ENCODE results near the gene SWI5. TPM values are rescaled to one million over a fixed set of nuclear protein-coding genes. Genes with fewer than 3 reads are reported as not detected.

SWI5 gene
- total RNA-seq, 2 experiments from 2014 or later, result 11.0 to 11.4 TPM

DNA sequence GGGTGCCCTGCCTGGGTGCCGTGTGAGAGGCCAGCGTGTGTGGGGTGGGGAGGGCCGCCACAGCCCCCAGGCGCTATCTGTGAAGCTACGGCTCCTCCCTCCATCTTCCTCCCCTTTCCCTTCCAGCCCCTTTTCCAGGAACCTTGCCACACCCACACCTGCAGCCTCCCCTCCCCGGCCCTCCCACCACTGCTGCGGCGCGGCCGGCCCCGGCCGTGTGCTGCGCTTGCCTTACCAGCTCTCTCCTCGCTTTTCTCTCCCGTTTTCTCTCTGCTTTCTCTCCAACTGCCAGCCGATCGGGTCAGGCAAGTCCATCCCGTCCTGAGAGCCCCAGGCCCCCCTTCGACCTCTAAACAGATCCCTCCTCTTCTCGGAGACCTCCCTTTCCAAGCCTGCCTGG, 21.7 kb upstream of the SWI5 start:
- DNase-seq, result no peak
- Mint-ChIP-seq H3K9me3 (no peaks in the 10 kb centered on the region), H3K4me1 (peaks cover 14% of the 10 kb centered on the region), H3K27me3 (peaks cover 21% of the 10 kb centered on the region), H3K27ac (no peak overlapping the region), H3K36me3 (ENCODE audit: low read depth) (peaks cover 11% of the 10 kb centered on the region), H3K4me3 (no peak overlapping the region)
- CTCF ChIA-PET, result interaction anchor here (0.6 to 1.7 kb wide), 6 partner anchors 9 to 87 kb away, joined by 3 to 8 read pairs (median 5); partner anchors contain the start of genes GOLGA2 and SWI5
- POLR2A ChIA-PET, result interaction anchor here (1.9 kb wide), 1 partner anchor 22 kb away, joined by 4 read pairs; the partner anchor contains the start of genes GOLGA2 and SWI5

DNA sequence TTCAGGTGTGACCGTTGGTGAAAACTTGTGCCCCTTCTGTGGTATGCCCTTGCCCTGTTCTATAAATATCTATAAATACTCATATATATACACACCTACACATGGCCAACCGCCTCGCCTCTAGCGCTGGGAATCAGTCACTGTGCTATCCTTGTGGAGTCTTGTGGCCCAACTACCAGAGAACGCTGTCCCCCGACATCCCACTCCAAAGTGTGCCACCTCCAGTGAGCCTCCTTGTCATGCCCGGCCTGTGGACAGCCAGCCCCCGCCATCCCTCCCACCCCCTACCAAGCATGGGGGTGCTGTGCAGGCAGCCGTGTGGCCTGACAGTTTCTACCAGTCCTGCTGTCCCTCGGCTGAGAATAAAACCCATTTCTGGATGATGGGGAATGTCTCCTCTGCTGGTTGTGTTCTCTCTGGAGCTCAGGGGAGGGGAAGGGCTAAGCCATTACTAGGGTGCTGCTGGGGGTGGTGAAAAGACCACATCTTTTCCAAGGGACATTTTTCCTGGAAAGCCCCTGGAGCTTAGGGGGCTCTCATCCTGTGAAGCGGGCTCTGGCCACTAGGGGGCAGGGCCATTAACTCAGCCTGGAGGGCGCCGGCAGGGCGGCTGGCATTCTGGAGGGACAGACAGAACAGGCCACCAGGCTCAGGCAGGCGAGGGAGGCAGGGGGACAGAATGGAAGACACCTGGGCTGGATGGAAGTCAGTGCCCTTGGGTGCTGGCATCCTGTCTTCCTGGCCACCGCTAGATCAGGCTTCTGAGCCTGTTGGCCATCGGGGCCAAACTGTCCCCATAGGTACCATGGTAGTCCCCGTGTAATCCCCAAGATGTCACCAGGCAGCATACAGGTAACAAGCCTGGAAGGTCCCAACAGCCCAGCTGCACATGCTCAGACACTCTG, 21.0 kb upstream of the SWI5 start:
- no peak overlapping the region for H3K27ac Mint-ChIP-seq
- no peak overlapping the region for H3K4me3 Mint-ChIP-seq
- ChIA-PET POLR2A (interaction anchor here (1.9 kb wide), 1 partner anchor 21 kb away, joined by 4 read pairs; the partner anchor contains the start of genes GOLGA2 and SWI5), CTCF (interaction anchor here (0.6 to 1.7 kb wide), 9 partner anchors 13 to 203 kb away, joined by 3 to 8 read pairs (median 5); partner anchors contain the start of genes GOLGA2 and SWI5)
- H3K36me3 Mint-ChIP-seq (ENCODE audit: low read depth), result peaks cover 13% of the 10 kb centered on the region
- peaks cover 15% of the 10 kb centered on the region for H3K27me3 Mint-ChIP-seq
- no peaks in the 10 kb centered on the region for H3K9me3 Mint-ChIP-seq
- peaks cover 7% of the 10 kb centered on the region for H3K4me1 Mint-ChIP-seq
- peak; percentile 55 for DNase-seq

DNA sequence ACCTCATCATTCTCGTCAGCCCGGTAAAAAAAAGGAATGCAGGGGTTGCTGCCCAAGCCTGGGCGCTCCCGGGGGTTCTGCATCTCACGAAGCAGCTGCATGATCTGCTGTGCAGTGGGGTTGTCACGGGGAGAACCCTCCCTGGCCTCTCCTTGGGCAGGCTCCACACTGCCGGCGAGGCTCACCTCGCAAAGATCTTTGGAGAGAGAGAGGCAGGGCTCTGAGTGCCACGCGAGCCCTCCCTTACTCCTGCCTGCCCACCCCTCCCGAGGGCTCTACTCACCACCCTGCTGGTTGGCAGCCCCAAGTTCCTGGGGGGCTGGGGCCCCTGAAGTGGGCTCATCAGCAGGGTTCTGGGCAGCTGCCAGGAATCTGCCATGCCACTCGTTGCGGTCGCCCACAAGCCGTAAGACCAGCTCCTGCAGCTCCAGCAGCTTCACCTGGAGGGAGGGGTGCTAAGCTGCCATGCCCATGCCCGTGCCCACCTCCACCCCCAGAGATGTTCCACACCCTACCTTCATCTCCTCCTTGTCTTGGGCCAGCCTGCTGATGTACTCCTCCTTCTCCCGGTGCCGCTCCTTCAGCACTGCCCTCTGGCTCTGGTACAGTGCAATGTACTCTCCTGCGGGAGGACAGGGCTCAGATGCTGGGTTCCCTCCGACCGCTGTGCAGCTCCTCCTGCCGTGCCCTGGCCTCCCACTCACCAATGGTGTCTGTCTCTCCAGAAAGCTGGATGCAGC, 18.8 kb upstream of the SWI5 start:
- CTCF ChIA-PET, result no interaction called here
- DNase-seq, result no peak
- no peaks in the 10 kb centered on the region for H3K9me3 Mint-ChIP-seq
- H3K27ac Mint-ChIP-seq, result no peak overlapping the region
- H3K27me3 Mint-ChIP-seq, result peaks cover 2% of the 10 kb centered on the region
- no peak overlapping the region for H3K4me3 Mint-ChIP-seq
- POLR2A ChIA-PET, result no interaction called here
- H3K4me1 Mint-ChIP-seq, result no peaks in the 10 kb centered on the region
- H3K36me3 Mint-ChIP-seq (ENCODE audit: low read depth), result peaks cover 25% of the 10 kb centered on the region

DNA sequence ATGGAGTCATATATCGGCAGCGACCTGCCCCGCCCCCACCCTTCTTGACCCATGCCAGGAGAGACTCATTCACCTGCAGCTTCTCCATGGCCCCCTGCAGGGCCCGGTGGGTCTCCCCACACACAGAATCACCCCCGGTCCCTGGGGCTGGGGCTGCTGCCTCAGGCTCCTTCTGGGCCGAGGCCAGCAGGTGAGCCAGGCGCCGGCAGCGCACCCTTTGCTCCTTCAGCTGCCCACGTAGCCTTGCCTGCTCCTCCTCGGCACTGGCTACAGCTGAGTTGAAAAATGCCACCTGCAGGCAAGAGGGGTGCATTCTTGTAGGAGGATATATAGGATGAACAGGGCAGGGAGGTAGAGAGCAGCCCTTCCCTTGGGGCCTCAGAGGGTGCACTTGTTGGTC, 18.2 kb upstream of the SWI5 start:
- CTCF ChIA-PET, result no interaction called here

DNA sequence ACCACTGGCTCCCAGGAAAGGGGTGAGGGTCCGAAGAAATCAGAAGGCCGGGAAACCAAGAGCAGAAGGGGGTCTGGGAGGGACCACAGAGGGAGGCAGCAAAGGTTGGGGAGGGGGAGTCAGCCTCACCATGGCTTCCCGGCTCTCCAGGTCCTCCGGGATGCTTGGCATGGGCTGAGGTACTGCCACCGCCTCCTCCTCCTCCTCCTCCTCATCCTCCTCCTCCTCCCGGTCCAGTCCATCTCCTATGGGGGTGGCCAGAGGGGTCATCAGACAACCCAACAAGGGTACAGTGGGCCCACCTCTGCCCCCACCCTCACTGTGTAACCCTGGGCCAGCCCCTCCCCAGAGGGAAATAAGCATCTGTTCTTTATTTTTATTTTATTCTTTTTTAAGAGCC, 17.8 kb upstream of the SWI5 start:
- H3K27me3 Mint-ChIP-seq, result no peaks in the 10 kb centered on the region
- CTCF ChIA-PET, result interaction anchor here (2.4 kb wide), 1 partner anchor 8 kb away, joined by 9 read pairs; no protein-coding TSS in a partner anchor
- no peak overlapping the region for H3K27ac Mint-ChIP-seq
- POLR2A ChIA-PET, result no interaction called here
- H3K4me1 Mint-ChIP-seq, result no peaks in the 10 kb centered on the region
- no peak overlapping the region for H3K4me3 Mint-ChIP-seq
- H3K9me3 Mint-ChIP-seq, result no peaks in the 10 kb centered on the region
- peaks cover 33% of the 10 kb centered on the region for H3K36me3 Mint-ChIP-seq (ENCODE audit: low read depth)
- DNase-seq, result no peak

More for the DNA sequence above, 18.2 kb upstream of the SWI5 start:
- POLR2A ChIA-PET, result no interaction called here
- no peak for DNase-seq
- Mint-ChIP-seq H3K36me3 (ENCODE audit: low read depth) (peaks cover 31% of the 10 kb centered on the region), H3K27me3 (no peaks in the 10 kb centered on the region), H3K9me3 (no peaks in the 10 kb centered on the region), H3K4me1 (no peaks in the 10 kb centered on the region), H3K27ac (no peak overlapping the region), H3K4me3 (no peak overlapping the region)

DNA sequence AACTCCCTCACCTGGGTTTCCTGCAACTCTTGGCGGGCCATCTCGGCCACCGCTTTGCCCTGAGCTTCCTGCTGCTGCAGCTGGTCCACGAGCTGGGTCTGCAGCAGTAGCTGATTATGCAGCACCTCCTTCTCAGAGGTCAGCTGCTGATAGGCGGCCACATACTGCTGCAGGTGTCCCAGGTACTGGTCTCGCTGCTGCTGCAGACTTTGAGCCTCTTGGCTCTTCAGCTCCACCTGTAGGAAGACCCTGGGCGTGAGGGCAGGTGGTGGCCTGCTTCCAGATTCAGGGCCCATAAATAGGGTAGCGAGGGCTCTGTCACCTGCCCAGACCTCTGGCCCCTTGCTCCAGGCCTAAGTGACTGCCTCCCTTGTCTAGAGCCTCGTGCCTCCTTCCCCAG, 16.9 kb upstream of the SWI5 start:
- no peak for DNase-seq
- Mint-ChIP-seq H3K27me3 (no peaks in the 10 kb centered on the region), H3K36me3 (ENCODE audit: low read depth) (peaks cover 33% of the 10 kb centered on the region), H3K9me3 (no peaks in the 10 kb centered on the region), H3K4me1 (no peaks in the 10 kb centered on the region), H3K27ac (no peak overlapping the region), H3K4me3 (no peak overlapping the region)
- ChIA-PET CTCF (interaction anchor here (1.2 to 2.4 kb wide), 2 partner anchors 8 to 9 kb away, joined by 3 to 9 read pairs; no protein-coding TSS in a partner anchor), POLR2A (interaction anchor here (1.3 kb wide), 1 partner anchor 17 kb away, joined by 6 read pairs; the partner anchor contains the start of genes GOLGA2 and SWI5)

DNA sequence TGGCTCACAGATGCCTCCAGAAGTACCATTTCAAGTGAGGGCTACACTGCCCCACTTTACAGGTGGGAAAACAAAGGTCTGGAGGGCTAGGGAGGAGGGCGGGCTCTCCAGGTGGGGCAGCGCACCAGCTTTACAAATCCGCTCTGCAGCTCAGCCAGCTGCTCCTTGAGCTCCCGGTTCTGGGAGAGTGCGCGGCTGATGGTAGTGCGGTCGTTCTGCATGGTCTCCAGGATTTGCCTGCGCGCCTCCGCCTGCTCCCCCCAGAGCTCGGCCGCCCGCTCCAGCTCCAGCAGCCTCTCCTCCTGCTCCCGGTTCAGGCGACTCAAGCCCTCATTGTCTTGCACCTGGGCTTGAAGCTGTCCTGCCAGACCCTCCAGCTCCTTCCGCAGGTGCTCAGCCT, 15.7 kb upstream of the SWI5 start:
- Mint-ChIP-seq H3K4me1 (no peaks in the 10 kb centered on the region), H3K27me3 (no peaks in the 10 kb centered on the region), H3K4me3 (no peak overlapping the region), H3K9me3 (no peaks in the 10 kb centered on the region), H3K36me3 (ENCODE audit: low read depth) (peaks cover 41% of the 10 kb centered on the region), H3K27ac (no peak overlapping the region)
- no peak for DNase-seq
- CTCF ChIA-PET, result interaction anchor here (1.2 to 2.4 kb wide), 2 partner anchors 9 to 10 kb away, joined by 3 to 9 read pairs; no protein-coding TSS in a partner anchor
- POLR2A ChIA-PET, result interaction anchor here (1.3 kb wide), 1 partner anchor 16 kb away, joined by 6 read pairs; the partner anchor contains the start of genes GOLGA2 and SWI5

DNA sequence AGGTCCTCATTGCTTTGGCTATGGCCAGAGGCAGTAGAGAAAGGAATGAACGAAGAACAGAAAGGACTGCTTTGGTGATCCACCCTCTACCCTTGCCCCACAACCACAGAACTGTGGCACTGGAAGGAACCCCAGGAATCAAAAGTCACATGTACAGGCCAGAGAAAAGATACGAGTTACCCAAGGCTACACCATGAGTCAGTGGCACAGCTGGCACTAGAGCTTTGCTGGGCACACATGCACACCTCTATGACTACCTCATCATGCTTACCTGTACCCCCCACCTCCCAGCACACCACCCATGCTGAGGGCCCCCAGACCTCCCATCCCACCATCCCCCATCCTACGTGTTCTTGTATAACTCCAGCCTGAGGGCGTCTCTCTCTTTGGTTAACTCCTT, 13.4 kb upstream of the SWI5 start:
- CTCF ChIA-PET, result interaction anchor here (0.6 to 2.5 kb wide), 3 partner anchors 33 to 1475 kb away, joined by 3 to 7 read pairs (median 4); no protein-coding TSS in a partner anchor
- Mint-ChIP-seq H3K4me3 (no peak overlapping the region), H3K27ac (no peak overlapping the region)

DNA sequence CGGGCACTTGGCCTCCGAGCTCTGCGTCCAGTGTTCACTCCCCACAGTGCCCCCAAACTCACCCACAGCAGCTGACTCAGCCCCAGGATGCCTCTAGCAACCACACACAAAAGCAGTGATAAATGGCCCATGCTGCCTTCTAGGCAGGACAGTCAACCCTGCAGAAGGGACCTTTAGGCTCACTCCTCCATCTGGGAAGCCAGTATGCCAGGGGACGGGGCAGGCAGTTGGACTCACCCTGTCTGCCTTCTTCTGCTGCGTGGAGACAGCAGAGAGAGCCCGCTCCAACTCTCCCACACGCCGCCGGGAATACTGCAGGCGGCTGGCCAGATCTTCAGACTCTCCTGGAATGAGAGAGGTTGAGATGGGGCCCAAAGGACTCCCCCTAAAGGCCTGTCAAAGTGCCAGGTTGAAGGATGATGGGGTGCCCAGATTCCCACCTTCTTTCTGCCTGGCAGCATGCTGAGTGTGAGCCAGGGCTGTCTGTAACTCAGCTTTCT, 10.7 kb upstream of the SWI5 start:
- no peak overlapping the region for H3K27ac Mint-ChIP-seq
- H3K4me3 Mint-ChIP-seq, result no peak overlapping the region
- no peaks in the 10 kb centered on the region for H3K27me3 Mint-ChIP-seq
- CTCF ChIA-PET, result interaction anchor here (0.7 kb wide), 1 partner anchor 13 kb away, joined by 3 read pairs; no protein-coding TSS in a partner anchor
- H3K4me1 Mint-ChIP-seq, result no peaks in the 10 kb centered on the region
- DNase-seq, result no peak
- POLR2A ChIA-PET, result no interaction called here
- H3K9me3 Mint-ChIP-seq, result no peaks in the 10 kb centered on the region
- peaks cover 35% of the 10 kb centered on the region for H3K36me3 Mint-ChIP-seq (ENCODE audit: low read depth)

More for the DNA sequence above, 13.4 kb upstream of the SWI5 start:
- Mint-ChIP-seq H3K4me1 (no peaks in the 10 kb centered on the region), H3K9me3 (no peaks in the 10 kb centered on the region), H3K36me3 (ENCODE audit: low read depth) (peaks cover 41% of the 10 kb centered on the region), H3K27me3 (no peaks in the 10 kb centered on the region)
- no peak for DNase-seq
- POLR2A ChIA-PET, result no interaction called here

DNA sequence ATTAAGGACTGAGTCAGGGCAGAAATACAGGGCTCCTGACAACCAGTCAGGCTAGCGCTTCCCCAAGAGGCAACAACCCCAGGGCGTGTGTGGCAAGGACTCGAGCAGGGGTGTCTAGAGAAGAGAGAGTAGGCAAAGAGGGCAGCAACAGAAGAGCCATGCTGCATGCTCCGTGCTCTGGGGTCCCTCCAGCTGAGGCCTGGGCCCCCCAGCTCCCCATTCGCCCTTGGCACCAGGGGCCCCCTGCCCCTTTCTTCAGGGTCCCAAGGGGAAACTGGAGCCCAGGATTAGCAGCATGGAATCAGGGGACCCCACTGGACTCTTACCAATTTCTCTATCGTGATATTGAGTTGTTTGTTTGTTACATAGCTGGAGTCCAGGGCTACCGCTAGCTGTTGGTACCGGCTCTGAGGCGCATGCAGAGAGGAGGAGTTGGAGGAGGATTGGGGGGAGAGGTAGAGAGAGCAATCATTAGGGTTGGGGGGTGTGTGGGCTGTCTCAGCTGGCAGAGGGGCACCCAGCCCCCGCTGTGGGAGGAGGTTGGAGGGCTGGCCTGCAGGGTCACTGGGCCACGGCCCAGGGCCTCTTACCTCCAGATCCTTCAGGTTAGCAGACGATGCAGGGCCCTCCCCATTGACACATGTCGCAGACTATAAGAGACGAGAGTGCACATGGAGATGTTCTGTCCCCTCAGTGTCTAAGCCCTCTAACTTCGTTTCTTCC, 9.0 kb upstream of the SWI5 start:
- POLR2A ChIA-PET, result no interaction called here
- no peaks in the 10 kb centered on the region for H3K27me3 Mint-ChIP-seq
- no peak overlapping the region for H3K27ac Mint-ChIP-seq
- H3K4me1 Mint-ChIP-seq, result peaks cover 2% of the 10 kb centered on the region
- H3K36me3 Mint-ChIP-seq (ENCODE audit: low read depth), result peaks cover 25% of the 10 kb centered on the region
- no peak for DNase-seq
- H3K9me3 Mint-ChIP-seq, result no peaks in the 10 kb centered on the region
- CTCF ChIA-PET, result no interaction called here
- H3K4me3 Mint-ChIP-seq, result no peak overlapping the region

DNA sequence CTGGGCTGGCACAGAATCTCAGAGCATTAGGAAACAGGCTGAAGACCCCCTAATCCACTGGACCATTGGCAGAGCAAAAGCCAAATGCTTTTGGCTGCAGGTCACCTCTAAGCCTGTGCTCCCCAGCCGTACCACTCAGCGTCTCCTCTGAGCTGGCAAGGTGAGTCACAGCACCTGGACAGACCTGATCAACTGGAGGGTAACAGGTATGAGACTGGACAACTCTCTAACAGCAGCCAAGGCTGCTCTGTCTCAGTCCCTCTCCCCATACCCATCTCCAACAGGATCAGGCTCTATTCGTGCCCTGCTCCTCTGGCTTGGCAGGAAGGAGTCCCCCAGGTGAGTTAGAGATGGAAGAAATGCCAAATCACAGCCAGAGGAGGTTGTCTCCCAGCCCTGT, 5.0 kb upstream of the SWI5 start:
- DNase-seq, result no peak
- no peak overlapping the region for H3K27ac Mint-ChIP-seq
- H3K4me3 Mint-ChIP-seq, result no peak overlapping the region
- ChIA-PET CTCF (interaction anchor here (1.0 kb wide), 1 partner anchor 16 kb away, joined by 7 read pairs; no protein-coding TSS in a partner anchor), POLR2A (no interaction called here)
- H3K9me3 Mint-ChIP-seq, result no peaks in the 10 kb centered on the region
- H3K27me3 Mint-ChIP-seq, result no peaks in the 10 kb centered on the region
- peaks cover 17% of the 10 kb centered on the region for H3K36me3 Mint-ChIP-seq (ENCODE audit: low read depth)
- peaks cover 34% of the 10 kb centered on the region for H3K4me1 Mint-ChIP-seq

DNA sequence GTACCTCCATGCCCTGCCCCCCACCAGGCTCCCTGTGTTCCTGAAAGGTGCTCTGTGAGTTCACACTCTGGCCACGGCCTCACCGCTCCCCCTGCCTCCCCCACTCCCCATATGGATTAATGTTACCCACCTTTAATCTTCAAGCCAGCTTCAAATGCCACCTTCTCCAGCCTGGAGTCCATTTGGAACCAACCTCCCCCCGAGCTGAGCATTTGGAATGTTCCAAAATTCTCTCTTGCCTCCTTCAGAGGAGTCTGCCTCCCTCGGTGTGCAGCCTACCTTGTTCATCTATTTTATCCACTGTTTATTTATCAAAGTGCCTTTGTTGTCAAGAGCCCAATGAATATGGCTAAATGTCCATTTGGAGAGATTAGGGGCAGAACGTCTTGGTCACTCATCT, 4.6 kb upstream of the SWI5 start:
- ChIA-PET CTCF (interaction anchor here (1.0 kb wide), 1 partner anchor 17 kb away, joined by 7 read pairs; no protein-coding TSS in a partner anchor), POLR2A (no interaction called here)
- Mint-ChIP-seq H3K9me3 (no peaks in the 10 kb centered on the region), H3K27ac (no peak overlapping the region), H3K4me3 (no peak overlapping the region), H3K27me3 (no peaks in the 10 kb centered on the region), H3K4me1 (peaks cover 38% of the 10 kb centered on the region), H3K36me3 (ENCODE audit: low read depth) (peaks cover 19% of the 10 kb centered on the region)
- DNase-seq, result no peak

Measured in activated CD4-positive, alpha-beta memory T cell treated with anti-CD3 and anti-CD28 coated beads, Interleukin-2, amount 10 ng/mL, durations not matched to agents 7 days and 5 days (primary cell).